Erythroblast (primary cell): ENCODE measurements around the gene ALDH3B1.

Experiments
- GATA1 ChIP-seq: IDR thresholded peaks from 2 replicates; pipeline ENCODE4 v1.6.1; 2011; ENCODE audit warnings: low read depth, mild to moderate bottlenecking, control low read depth, low read length, moderate library complexity
- POLR2A ChIP-seq: IDR thresholded peaks from 2 replicates; pipeline ENCODE4 v1.6.1; 2011; ENCODE audit warnings: mild to moderate bottlenecking, low read length

DNA sequence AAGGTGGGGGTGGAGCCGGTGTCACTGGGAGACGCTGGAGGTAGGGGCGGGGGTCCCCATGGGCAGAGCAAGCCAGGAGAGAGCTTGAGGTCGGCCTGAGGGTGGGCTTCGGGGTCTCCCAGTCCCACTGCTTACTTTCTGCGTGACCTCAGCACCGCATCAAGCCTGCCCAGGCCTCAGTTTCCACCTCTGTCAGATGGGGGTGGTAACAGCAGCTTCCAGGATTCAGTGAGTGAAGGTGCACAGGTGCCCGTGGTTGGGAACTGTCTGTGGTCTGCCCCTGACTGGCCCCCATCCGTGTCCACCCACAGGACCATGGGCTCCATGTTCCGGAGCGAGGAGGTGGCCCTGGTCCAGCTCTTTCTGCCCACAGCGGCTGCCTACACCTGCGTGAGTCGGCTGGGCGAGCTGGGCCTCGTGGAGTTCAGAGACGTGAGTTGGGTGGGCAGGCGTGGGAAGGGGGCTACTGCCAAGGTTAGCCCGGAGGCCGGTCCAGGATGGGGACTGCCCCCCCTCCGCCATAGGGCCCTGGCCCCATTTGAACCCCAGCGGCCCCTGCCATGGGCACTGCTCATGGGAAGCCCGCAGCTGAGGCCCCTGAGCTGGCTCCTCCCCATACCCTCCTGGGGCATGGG is 30.9 kb downstream of the ALDH3B1 start:
- TF ChIP-seq POLR2A, result no peak
- no peak for TF ChIP-seq GATA1
